ENCODE measurements around the gene BBS4.
"Not testable (repeated sequence)": the region's sequence is repeated elsewhere in the genome, so short reads cannot be mapped to it uniquely, and the experiment has no call there.

The BBS4 gene

DNA sequence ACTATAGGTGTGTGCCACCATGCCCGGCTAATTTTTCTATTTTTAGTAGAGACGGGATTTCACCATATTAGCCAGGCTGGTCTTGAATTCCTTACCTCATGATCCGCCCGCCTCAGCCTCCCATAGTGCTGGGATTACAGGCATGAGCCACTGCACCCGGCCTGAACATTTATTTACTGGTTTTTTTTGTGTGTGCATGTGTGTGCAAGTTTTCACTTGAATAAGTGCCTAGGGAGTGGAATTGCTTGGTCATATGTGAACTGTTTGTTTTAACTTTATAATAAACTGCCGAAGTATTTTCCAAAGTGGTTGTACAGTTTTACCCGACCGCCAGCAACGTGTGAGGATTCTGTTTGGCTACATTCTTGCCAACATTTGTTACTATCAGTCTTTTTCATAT lies 14.1 kb downstream of the BBS4 start:
- no peak overlapping the region for H3K27ac ChIP-seq (ENCODE audit: low read length)

DNA sequence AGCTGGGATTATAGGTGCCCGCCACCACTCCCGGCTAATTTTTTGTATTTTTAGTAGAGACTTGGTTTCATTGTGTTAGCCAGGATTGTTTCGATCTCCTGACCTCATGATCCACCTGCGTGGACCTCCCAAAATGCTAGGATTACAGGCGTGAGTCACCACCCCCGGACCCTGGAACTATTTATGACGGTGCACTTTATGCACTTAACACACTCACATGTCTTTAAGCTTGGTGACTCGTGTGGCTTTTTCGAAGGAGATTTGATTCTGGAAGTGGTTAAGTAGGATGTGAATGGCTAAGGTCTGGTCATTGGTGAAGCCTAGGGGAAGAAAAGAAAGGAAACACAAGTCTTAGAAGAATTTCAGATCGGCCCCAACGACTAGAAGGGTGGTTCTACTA lies 20.3 kb downstream of the BBS4 start:
- H3K4me1 ChIP-seq (ENCODE audit: control insufficient read depth, insufficient read depth, low read length), result no peaks in the 10 kb centered on the region
- H3K27ac ChIP-seq (ENCODE audit: low read length), result no peak overlapping the region
- no peak overlapping the region for H3K4me3 ChIP-seq (ENCODE audit: low read length in 2 of 2)
- no peak overlapping the region for H3K9ac ChIP-seq (ENCODE audit: low read length in 2 of 2)
- H3K9me3 ChIP-seq (ENCODE audit: control insufficient read depth in 2 of 2, low read length in 2 of 2), result no peaks in the 10 kb centered on the region
- H3K27me3 ChIP-seq (ENCODE audit: control insufficient read depth in 1 of 2, insufficient read depth in 2 of 2, low read length in 2 of 2), result no peaks in the 10 kb centered on the region
- H3K36me3 ChIP-seq (ENCODE audit: control insufficient read depth in 2 of 2, insufficient read depth in 2 of 2, low read length in 2 of 2), result no peaks in the 10 kb centered on the region

More for the DNA sequence above, 14.1 kb downstream of the BBS4 start:
- no peaks in the 10 kb centered on the region for H3K36me3 ChIP-seq (ENCODE audit: control insufficient read depth in 2 of 2, insufficient read depth in 2 of 2, low read length in 2 of 2)
- no peak overlapping the region for H3K4me3 ChIP-seq (ENCODE audit: low read length in 2 of 2)
- H3K4me1 ChIP-seq (ENCODE audit: control insufficient read depth, insufficient read depth, low read length), result no peaks in the 10 kb centered on the region
- no peaks in the 10 kb centered on the region for H3K9me3 ChIP-seq (ENCODE audit: control insufficient read depth in 2 of 2, low read length in 2 of 2)
- no peaks in the 10 kb centered on the region for H3K27me3 ChIP-seq (ENCODE audit: control insufficient read depth in 1 of 2, insufficient read depth in 2 of 2, low read length in 2 of 2)
- H3K9ac ChIP-seq (ENCODE audit: low read length in 2 of 2), result no peak overlapping the region

DNA sequence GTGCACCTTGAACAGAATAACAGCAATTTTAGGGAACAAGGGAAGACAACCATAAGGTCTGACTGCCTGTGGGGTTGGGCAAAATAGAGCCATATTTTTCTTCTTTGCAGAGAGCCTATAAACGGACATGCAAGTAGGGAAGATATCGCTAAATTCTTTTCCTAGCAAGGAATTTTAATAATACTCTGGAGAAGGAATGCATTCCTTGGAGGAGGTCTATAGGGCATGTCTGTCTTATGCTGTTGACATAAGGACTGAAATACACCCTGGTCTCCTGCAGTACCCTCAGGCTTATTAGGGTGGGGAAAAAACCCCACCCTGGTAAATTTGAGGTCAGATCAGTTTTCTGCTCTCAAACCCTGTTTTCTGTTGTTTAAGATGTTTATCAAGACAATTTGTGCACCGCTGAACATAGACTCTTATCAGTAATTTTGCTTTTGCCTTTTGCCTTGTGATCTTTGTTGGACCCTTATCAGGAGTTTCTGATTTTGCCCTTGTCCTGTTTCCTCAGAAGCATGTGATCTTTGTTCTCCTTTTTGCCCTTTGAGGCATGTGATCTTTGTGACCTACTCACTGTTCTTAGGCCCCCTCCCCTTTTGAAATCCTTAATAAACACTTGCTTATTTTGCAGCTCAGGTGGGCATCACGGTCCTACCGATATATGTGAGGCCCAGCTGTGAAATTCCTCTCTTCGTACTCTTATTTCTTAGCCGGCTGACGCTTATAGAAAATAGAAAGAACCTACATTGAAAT lies 22.7 kb downstream of the BBS4 start:
- not testable (repeated sequence) for H3K4me3 ChIP-seq (ENCODE audit: low read length in 2 of 2); H3K27me3 ChIP-seq (ENCODE audit: control insufficient read depth in 1 of 2, insufficient read depth in 2 of 2, low read length in 2 of 2); H3K36me3 ChIP-seq (ENCODE audit: control insufficient read depth in 2 of 2, insufficient read depth in 2 of 2, low read length in 2 of 2); H3K4me1 ChIP-seq (ENCODE audit: control insufficient read depth, insufficient read depth, low read length); H3K9ac ChIP-seq (ENCODE audit: low read length in 2 of 2); H3K27ac ChIP-seq (ENCODE audit: low read length); H3K9me3 ChIP-seq (ENCODE audit: control insufficient read depth in 2 of 2, low read length in 2 of 2)

DNA sequence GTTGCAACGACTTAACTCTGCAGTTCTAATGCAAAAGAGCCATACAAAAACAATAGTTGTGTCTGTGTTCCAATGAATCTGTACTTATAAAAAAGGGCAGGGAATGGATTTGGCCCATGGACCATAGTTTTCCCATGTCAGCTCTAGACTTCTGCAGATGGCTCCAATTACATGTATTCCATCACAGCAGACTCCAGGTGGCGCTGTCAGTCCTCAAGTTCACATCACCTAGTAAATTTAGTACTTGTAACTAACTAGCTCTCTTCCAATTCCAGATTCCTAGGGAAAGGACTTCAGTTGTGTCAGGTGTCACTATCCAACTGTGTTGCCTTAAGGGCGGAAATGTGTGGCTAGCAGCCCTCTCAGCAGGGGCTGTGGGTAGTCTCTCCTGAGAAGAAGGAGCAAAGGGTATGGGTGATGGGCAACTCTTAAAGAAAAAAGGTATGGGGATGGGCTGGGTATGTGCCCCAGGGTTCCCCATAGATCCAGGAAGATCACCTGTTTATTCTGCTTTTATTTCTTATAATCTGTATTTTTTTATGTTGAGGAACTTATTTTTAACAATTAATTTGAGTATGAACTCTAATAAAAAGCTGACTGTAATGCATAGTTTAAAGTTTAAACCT lies 36.2 kb downstream of the BBS4 start:
- Histone ChIP-seq H3K4me1 (ENCODE audit: control insufficient read depth, insufficient read depth, low read length) (no peaks in the 10 kb centered on the region), H3K4me3 (ENCODE audit: low read length in 2 of 2) (no peak overlapping the region), H3K9me3 (ENCODE audit: control insufficient read depth in 2 of 2, low read length in 2 of 2) (no peaks in the 10 kb centered on the region), H3K9ac (ENCODE audit: low read length in 2 of 2) (no peak overlapping the region), H3K27ac (ENCODE audit: low read length) (no peak overlapping the region), H3K36me3 (ENCODE audit: control insufficient read depth in 2 of 2, insufficient read depth in 2 of 2, low read length in 2 of 2) (peaks cover 8 to 10% of the 10 kb centered on the region in 2 donors), H3K27me3 (ENCODE audit: control insufficient read depth in 1 of 2, insufficient read depth in 2 of 2, low read length in 2 of 2) (no peaks in the 10 kb centered on the region)

DNA sequence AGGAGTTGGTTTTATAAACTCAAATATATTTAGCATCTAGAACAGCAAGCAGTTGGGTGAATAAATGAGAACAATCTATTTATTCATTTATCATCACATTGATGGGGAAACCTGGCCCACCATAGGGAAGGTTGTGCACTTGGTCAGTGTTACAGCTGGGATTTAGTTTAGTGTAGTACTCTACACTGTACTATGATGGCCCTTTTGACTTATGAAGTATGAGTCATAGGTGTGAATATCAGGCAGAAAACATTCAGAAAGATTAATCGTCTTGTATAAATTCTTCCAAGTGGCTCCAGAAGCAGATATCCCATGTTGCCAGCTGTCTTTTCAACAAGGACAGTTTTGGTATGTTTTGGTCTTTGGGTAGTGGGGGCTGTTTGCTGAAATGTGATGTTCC lies 38.0 kb downstream of the BBS4 start:
- H3K27me3 ChIP-seq (ENCODE audit: control insufficient read depth in 1 of 2, insufficient read depth in 2 of 2, low read length in 2 of 2), result no peaks in the 10 kb centered on the region
- H3K36me3 ChIP-seq (ENCODE audit: control insufficient read depth in 2 of 2, insufficient read depth in 2 of 2, low read length in 2 of 2), result peaks cover 7 to 12% of the 10 kb centered on the region in 2 donors
- no peak overlapping the region for H3K9ac ChIP-seq (ENCODE audit: low read length in 2 of 2)

DNA sequence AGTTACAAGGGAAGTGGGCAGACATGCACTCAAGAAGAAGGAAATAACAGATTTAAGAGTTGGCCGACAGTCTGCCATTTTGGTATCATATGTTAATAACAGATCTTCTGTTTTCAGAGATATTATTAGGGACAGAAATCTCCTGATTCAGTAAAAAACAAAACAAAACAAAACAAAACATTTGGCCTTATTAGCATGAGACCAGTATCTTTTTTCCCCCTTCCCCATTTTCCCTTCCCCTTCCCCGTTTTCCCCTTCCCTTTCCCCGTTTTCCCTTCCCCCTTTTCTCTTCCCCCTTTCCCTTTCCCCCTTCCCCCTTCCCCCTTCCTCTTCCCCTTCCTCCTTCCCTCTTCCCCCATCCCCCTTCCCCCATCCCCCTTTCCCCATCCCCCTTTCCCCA lies 39.4 kb downstream of the BBS4 start:
- H3K36me3 ChIP-seq (ENCODE audit: control insufficient read depth in 2 of 2, insufficient read depth in 2 of 2, low read length in 2 of 2), result peaks cover 7 to 14% of the 10 kb centered on the region in 2 donors
- H3K27ac ChIP-seq (ENCODE audit: low read length), result no peak overlapping the region

More for the DNA sequence above, 38.0 kb downstream of the BBS4 start:
- no peak overlapping the region for H3K4me3 ChIP-seq (ENCODE audit: low read length in 2 of 2)
- no peaks in the 10 kb centered on the region for H3K9me3 ChIP-seq (ENCODE audit: control insufficient read depth in 2 of 2, low read length in 2 of 2)
- no peaks in the 10 kb centered on the region for H3K4me1 ChIP-seq (ENCODE audit: control insufficient read depth, insufficient read depth, low read length)
- H3K27ac ChIP-seq (ENCODE audit: low read length), result no peak overlapping the region

DNA sequence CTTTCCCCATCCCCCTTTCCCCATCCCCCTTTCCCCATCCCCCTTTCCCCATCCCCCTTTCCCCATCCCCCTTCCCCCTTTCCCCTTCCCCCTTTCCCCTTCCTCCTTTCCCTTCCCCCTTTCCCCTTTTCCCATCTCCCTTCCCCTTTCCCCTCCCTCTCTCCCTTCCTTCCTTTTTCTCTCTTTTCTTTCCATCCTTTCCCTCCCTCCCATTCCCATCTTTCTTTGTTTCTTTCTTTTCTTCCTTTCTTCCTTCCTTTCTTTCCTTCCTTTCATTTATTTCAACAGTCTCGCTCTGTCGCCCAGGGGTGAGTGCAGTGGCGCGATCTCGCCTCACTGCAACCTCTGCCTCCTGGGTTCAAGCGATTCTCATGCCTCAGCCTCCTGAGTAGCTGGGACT lies 39.8 kb downstream of the BBS4 start:
- not testable (repeated sequence) for H3K4me1 ChIP-seq (ENCODE audit: control insufficient read depth, insufficient read depth, low read length); H3K4me3 ChIP-seq (ENCODE audit: low read length in 2 of 2); H3K27me3 ChIP-seq (ENCODE audit: control insufficient read depth in 1 of 2, insufficient read depth in 2 of 2, low read length in 2 of 2); H3K9me3 ChIP-seq (ENCODE audit: control insufficient read depth in 2 of 2, low read length in 2 of 2); H3K9ac ChIP-seq (ENCODE audit: low read length in 2 of 2); H3K27ac ChIP-seq (ENCODE audit: low read length)
- H3K36me3 ChIP-seq (ENCODE audit: control insufficient read depth in 2 of 2, insufficient read depth in 2 of 2, low read length in 2 of 2), result peaks cover 7 to 14% of the 10 kb centered on the region in 2 donors

More for the DNA sequence above, 39.4 kb downstream of the BBS4 start:
- H3K9me3 ChIP-seq (ENCODE audit: control insufficient read depth in 2 of 2, low read length in 2 of 2), result no peaks in the 10 kb centered on the region
- no peak overlapping the region for H3K4me3 ChIP-seq (ENCODE audit: low read length in 2 of 2)
- no peaks in the 10 kb centered on the region for H3K4me1 ChIP-seq (ENCODE audit: control insufficient read depth, insufficient read depth, low read length)
- H3K27me3 ChIP-seq (ENCODE audit: control insufficient read depth in 1 of 2, insufficient read depth in 2 of 2, low read length in 2 of 2), result no peaks in the 10 kb centered on the region
- no peak overlapping the region for H3K9ac ChIP-seq (ENCODE audit: low read length in 2 of 2)

DNA sequence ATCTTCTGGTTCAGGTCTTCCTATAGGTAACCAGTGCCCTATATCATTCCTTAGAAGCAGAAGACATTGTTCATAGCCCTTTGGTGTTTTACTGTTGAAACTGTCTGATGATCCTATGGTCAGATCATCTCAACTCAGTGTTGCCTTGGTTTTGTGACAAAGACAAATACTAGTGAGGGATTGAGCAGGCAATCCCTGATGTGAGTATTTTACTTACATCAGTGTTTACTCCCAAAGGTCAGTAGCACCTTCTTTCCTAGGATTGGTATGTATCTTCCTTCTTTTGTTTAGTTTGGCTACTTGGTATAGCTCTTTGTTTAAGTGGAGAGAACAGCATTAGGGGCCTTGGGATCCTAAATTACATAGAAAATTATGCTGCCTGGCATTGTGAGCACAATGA lies 41.1 kb downstream of the BBS4 start:
- peaks cover 13 to 22% of the 10 kb centered on the region in 2 donors for H3K36me3 ChIP-seq (ENCODE audit: control insufficient read depth in 2 of 2, insufficient read depth in 2 of 2, low read length in 2 of 2)
- no peaks in the 10 kb centered on the region for H3K4me1 ChIP-seq (ENCODE audit: control insufficient read depth, insufficient read depth, low read length)
- H3K27me3 ChIP-seq (ENCODE audit: control insufficient read depth in 1 of 2, insufficient read depth in 2 of 2, low read length in 2 of 2), result no peaks in the 10 kb centered on the region
- no peak overlapping the region for H3K27ac ChIP-seq (ENCODE audit: low read length)
- no peaks in the 10 kb centered on the region for H3K9me3 ChIP-seq (ENCODE audit: control insufficient read depth in 2 of 2, low read length in 2 of 2)
- H3K4me3 ChIP-seq (ENCODE audit: low read length in 2 of 2), result no peak overlapping the region
- H3K9ac ChIP-seq (ENCODE audit: low read length in 2 of 2), result no peak overlapping the region

DNA sequence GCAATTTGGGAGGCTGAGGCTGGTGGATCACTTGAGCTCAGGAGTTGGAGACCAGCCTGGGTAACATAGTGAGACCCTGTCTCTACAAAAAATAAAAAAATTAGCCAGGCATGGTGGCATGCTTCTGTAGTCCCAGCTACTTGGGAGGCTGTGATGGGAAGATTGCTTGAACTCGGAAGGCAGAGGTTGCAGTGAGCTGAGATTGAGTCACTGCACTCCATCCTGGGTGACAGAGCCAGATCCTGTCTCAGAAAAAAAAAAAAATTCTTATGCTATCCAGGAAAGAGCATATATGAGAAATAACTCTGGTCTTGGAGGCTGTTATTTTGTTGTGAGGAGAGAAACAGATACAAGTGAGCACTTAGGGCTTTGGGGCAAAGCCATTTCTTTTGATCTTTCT lies 42.2 kb downstream of the BBS4 start:
- peaks cover 13 to 27% of the 10 kb centered on the region in 2 donors for H3K36me3 ChIP-seq (ENCODE audit: control insufficient read depth in 2 of 2, insufficient read depth in 2 of 2, low read length in 2 of 2)
- not testable (repeated sequence) for H3K27ac ChIP-seq (ENCODE audit: low read length); H3K9me3 ChIP-seq (ENCODE audit: control insufficient read depth in 2 of 2, low read length in 2 of 2); H3K9ac ChIP-seq (ENCODE audit: low read length in 2 of 2); H3K4me3 ChIP-seq (ENCODE audit: low read length in 2 of 2); H3K4me1 ChIP-seq (ENCODE audit: control insufficient read depth, insufficient read depth, low read length); H3K27me3 ChIP-seq (ENCODE audit: control insufficient read depth in 1 of 2, insufficient read depth in 2 of 2, low read length in 2 of 2)

DNA sequence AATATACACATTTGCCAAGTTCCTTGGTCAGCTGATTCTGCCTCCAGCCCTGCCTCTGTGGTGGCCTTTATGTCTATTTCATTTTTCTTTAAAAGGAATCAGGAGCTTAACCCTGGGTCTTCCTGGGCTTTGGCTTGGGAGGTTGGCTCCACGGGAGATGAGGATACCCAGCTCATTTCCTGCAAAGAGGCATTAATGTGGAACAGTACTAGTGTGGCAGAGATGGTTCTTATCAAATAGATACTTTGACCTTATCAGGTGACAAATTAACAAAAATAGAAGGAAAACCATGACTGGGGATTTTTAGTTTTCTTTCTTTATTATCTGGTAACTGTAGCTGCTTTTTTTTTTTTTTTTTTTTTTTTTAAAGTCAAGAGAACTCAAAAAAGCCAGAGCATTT lies 42.8 kb downstream of the BBS4 start:
- Histone ChIP-seq H3K9ac (ENCODE audit: low read length in 2 of 2) (no peak overlapping the region), H3K27ac (ENCODE audit: low read length) (no peak overlapping the region), H3K4me3 (ENCODE audit: low read length in 2 of 2) (no peak overlapping the region), H3K27me3 (ENCODE audit: control insufficient read depth in 1 of 2, insufficient read depth in 2 of 2, low read length in 2 of 2) (no peaks in the 10 kb centered on the region), H3K36me3 (ENCODE audit: control insufficient read depth in 2 of 2, insufficient read depth in 2 of 2, low read length in 2 of 2) (peaks cover 13 to 27% of the 10 kb centered on the region in 2 donors), H3K9me3 (ENCODE audit: control insufficient read depth in 2 of 2, low read length in 2 of 2) (no peaks in the 10 kb centered on the region), H3K4me1 (ENCODE audit: control insufficient read depth, insufficient read depth, low read length) (no peaks in the 10 kb centered on the region)

DNA sequence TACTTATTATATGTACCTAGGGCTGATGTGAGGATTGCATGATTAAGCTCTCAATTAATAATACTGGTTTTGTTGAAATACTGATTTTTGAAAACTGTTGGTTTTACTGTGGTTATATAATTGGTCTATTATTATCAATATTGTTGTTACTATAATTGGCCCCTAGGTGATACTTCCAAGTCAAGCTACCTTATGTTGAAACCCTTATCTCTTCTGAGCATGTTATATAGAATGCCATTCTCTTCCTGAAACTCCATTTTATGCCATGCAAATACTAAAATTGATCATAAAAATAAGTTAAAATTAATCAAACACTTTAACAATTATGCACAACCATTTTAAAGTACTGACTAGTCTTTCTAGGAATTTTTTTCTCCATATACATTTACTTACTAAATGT lies 46.1 kb downstream of the BBS4 start:
- peaks cover 16 to 44% of the 10 kb centered on the region in 2 donors for H3K36me3 ChIP-seq (ENCODE audit: control insufficient read depth in 2 of 2, insufficient read depth in 2 of 2, low read length in 2 of 2)
- no peak overlapping the region for H3K4me3 ChIP-seq (ENCODE audit: low read length in 2 of 2)
- H3K9me3 ChIP-seq (ENCODE audit: control insufficient read depth in 2 of 2, low read length in 2 of 2), result no peaks in the 10 kb centered on the region
- no peak overlapping the region for H3K9ac ChIP-seq (ENCODE audit: low read length in 2 of 2)
- H3K27me3 ChIP-seq (ENCODE audit: control insufficient read depth in 1 of 2, insufficient read depth in 2 of 2, low read length in 2 of 2), result no peaks in the 10 kb centered on the region
- H3K27ac ChIP-seq (ENCODE audit: low read length), result no peak overlapping the region
- no peaks in the 10 kb centered on the region for H3K4me1 ChIP-seq (ENCODE audit: control insufficient read depth, insufficient read depth, low read length)
